Mononuclear cell (primary cell): Measurements from ENCODE around the gene APBA3. TPM values are rescaled to one million over a fixed set of nuclear protein-coding genes. Genes with fewer than 3 reads are reported as not detected.
A peak's percentile ranks its signal among the peaks of the same experiment; 100 is the strongest.

Source experiments
- H3K27me3 ChIP-seq: 2 replicates; pipeline ENCODE4 v1.6.0; 2011; ENCODE audit warnings: low read length, control low read depth; ENCODE audit not compliant: insufficient read depth
- H3K4me1 ChIP-seq: 2 replicates; pipeline ENCODE4 v1.5.1; 2011; ENCODE audit warnings: mild to moderate bottlenecking, low read length, control low read depth; ENCODE audit not compliant: insufficient read depth
- H3K4me3 ChIP-seq: 2 replicates; pipeline ENCODE4 v1.5.1; 2011; ENCODE audit warnings: mild to moderate bottlenecking, low read length, moderate library complexity
- H3K9me3 ChIP-seq: 2 replicates; pipeline ENCODE4 v1.5.1; 2011; ENCODE audit warnings: low read depth, mild to moderate bottlenecking, control low read depth, low read length
- total RNA-seq: library from RNA; depleted of rRNA; stranded (reverse); fragments of >200 nt; gene quantifications from one replicate; pipeline ENCODE4 v1.2.3, GENCODE V29; 2012

APBA3 gene
- total RNA-seq: 47.6 TPM

GRCh38 chr19:3761382-3762129 lies at the start of gene APBA3:
Gene APBA3 (minus strand): TSS chr19:3761692. CDS start chr19:3760264, 1,428 bp downstream.
- H3K4me1 ChIP-seq: peaks cover 47% of the 10 kb centered on the region
- peak within 1 kb of the TSS; percentile 73 for H3K4me3 ChIP-seq
- H3K9me3 ChIP-seq: no peaks in the 10 kb centered on the region
- H3K27me3 ChIP-seq: no peaks in the 10 kb centered on the region

- no peak overlapping the region for H3K4me3 ChIP-seq
Measured at GRCh38 chr19:3810708-3811355, 49.3 kb upstream of the APBA3 start.

GRCh38 chr19:3809881-3810707 lies 48.6 kb upstream of the APBA3 start:
- H3K27me3 ChIP-seq: no peaks in the 10 kb centered on the region
- peaks cover 42% of the 10 kb centered on the region for H3K4me1 ChIP-seq
- H3K9me3 ChIP-seq: no peaks in the 10 kb centered on the region
- H3K4me3 ChIP-seq: no peak overlapping the region

More at GRCh38 chr19:3810708-3811355, 49.3 kb upstream of the APBA3 start:
- no peaks in the 10 kb centered on the region for H3K9me3 ChIP-seq
- H3K27me3 ChIP-seq: no peaks in the 10 kb centered on the region
- H3K4me1 ChIP-seq: peaks cover 42% of the 10 kb centered on the region

- H3K27me3 ChIP-seq: no peaks in the 10 kb centered on the region
- H3K4me3 ChIP-seq: no peak overlapping the region
- H3K4me1 ChIP-seq: peaks cover 28% of the 10 kb centered on the region
- no peaks in the 10 kb centered on the region for H3K9me3 ChIP-seq
Measured at GRCh38 chr19:3808420-3809143, 47.1 kb upstream of the APBA3 start.

GRCh38 chr19:3807574-3808354 lies 46.3 kb upstream of the APBA3 start:
- Histone ChIP-seq H3K4me1 (peaks cover 20% of the 10 kb centered on the region), H3K4me3 (no peak overlapping the region), H3K27me3 (no peaks in the 10 kb centered on the region), H3K9me3 (no peaks in the 10 kb centered on the region)

- no peaks in the 10 kb centered on the region for H3K27me3 ChIP-seq
- H3K4me1 ChIP-seq: peaks cover 14% of the 10 kb centered on the region
- H3K4me3 ChIP-seq: no peak overlapping the region
- no peaks in the 10 kb centered on the region for H3K9me3 ChIP-seq
Measured at GRCh38 chr19:3807131-3807480, 45.6 kb upstream of the APBA3 start.

- peaks cover 4% of the 10 kb centered on the region for H3K27me3 ChIP-seq
- peaks cover 18% of the 10 kb centered on the region for H3K4me1 ChIP-seq
- H3K9me3 ChIP-seq: no peaks in the 10 kb centered on the region
- no peak overlapping the region for H3K4me3 ChIP-seq
Measured at GRCh38 chr19:3805859-3806258, 44.4 kb upstream of the APBA3 start.

GRCh38 chr19:3804429-3804828 lies 42.9 kb upstream of the APBA3 start:
- H3K4me3 ChIP-seq: no peak overlapping the region
- no peaks in the 10 kb centered on the region for H3K9me3 ChIP-seq
- peaks cover 13% of the 10 kb centered on the region for H3K4me1 ChIP-seq
- peaks cover 6% of the 10 kb centered on the region for H3K27me3 ChIP-seq

GRCh38 chr19:3803986-3804385 lies 42.5 kb upstream of the APBA3 start:
- Histone ChIP-seq H3K4me1 (peaks cover 17% of the 10 kb centered on the region), H3K4me3 (no peak overlapping the region), H3K9me3 (no peaks in the 10 kb centered on the region), H3K27me3 (peaks cover 6% of the 10 kb centered on the region)

- Histone ChIP-seq H3K4me1 (peaks cover 23% of the 10 kb centered on the region), H3K9me3 (no peaks in the 10 kb centered on the region), H3K4me3 (no peak overlapping the region), H3K27me3 (peaks cover 6% of the 10 kb centered on the region)
Measured at GRCh38 chr19:3803114-3803888, 41.8 kb upstream of the APBA3 start.

- peaks cover 6% of the 10 kb centered on the region for H3K27me3 ChIP-seq
- H3K4me3 ChIP-seq: no peak overlapping the region
- H3K4me1 ChIP-seq: peaks cover 30% of the 10 kb centered on the region
- no peaks in the 10 kb centered on the region for H3K9me3 ChIP-seq
Measured at GRCh38 chr19:3801412-3802096, 40.1 kb upstream of the APBA3 start.

- peaks cover 6% of the 10 kb centered on the region for H3K27me3 ChIP-seq
- H3K9me3 ChIP-seq: no peaks in the 10 kb centered on the region
- peaks cover 30% of the 10 kb centered on the region for H3K4me1 ChIP-seq
- no peak overlapping the region for H3K4me3 ChIP-seq
Measured at GRCh38 chr19:3800996-3801395, 39.5 kb upstream of the APBA3 start.

- Histone ChIP-seq H3K4me1 (peaks cover 30% of the 10 kb centered on the region), H3K4me3 (no peak overlapping the region), H3K9me3 (no peaks in the 10 kb centered on the region), H3K27me3 (peaks cover 6% of the 10 kb centered on the region)
Measured at GRCh38 chr19:3798137-3798536, 36.6 kb upstream of the APBA3 start.
